Ascending aorta (tissue), 2 donors: Measurements from ENCODE around the gene COLEC12. TPM values are rescaled to one million over a fixed set of nuclear protein-coding genes. Genes with fewer than 3 reads are reported as not detected.

ENCODE experiments used
- DNase-seq, 2 donors: peaks; one replicate each; pipeline ENCODE4 v3.0.0-alpha.2; 2019; ENCODE audit warnings: low spot score in 2 of 2
- H3K27ac ChIP-seq, 2 donors: fragments of 200-600 bp; sonication (generic); one replicate each; pipeline ENCODE4 v1.5.1; 2016 to 2017; ENCODE audit warnings: mild to moderate bottlenecking in 1 of 2
- H3K27me3 ChIP-seq: fragments of 200-600 bp; sonication (generic); one replicate; pipeline ENCODE4 v1.5.1; 2017
- H3K36me3 ChIP-seq, 2 donors: fragments of 200-600 bp; sonication (generic); one replicate each; pipeline ENCODE4 v1.5.1; 2016
- H3K4me1 ChIP-seq, 2 donors: fragments of 200-600 bp; sonication (generic); one replicate each; pipeline ENCODE4 v1.5.1; 2016 to 2017; ENCODE audit warnings: mild to moderate bottlenecking in 1 of 2
- H3K4me3 ChIP-seq, 2 donors: fragments of 200-600 bp; sonication (generic); one replicate each; pipeline ENCODE4 v1.5.1; 2016 to 2017; ENCODE audit warnings: mild to moderate bottlenecking in 1 of 2
- H3K9me3 ChIP-seq, 2 donors: fragments of 200-600 bp; sonication (generic); one replicate each; pipeline ENCODE4 v1.5.1; 2016
- CTCF ChIP-seq, 3 experiments: fragments of 200-600 bp in 2 of 3; fragments of 450-650 bp in 1 of 3; sonication (generic) in 2 of 3; IDR thresholded peaks; one replicate each; pipeline ENCODE4 v1.5.1; 2016 to 2019; ENCODE audit warnings: antibody characterized with exemption in 3 of 3, mild to moderate bottlenecking in 1 of 3, moderate library complexity in 1 of 3
- intact Hi-C: fragments of 100-400 bp; cut with DNase I; formaldehyde crosslinking; loops from one replicate; pipeline ENCODE4 v1.15.1; 2023
- total RNA-seq: library from RNA; depleted of rRNA; stranded (reverse); fragments of >200 nt; gene quantifications from one replicate; pipeline ENCODE4 v1.1.0, GENCODE V29; 2016

The COLEC12 gene
- total RNA-seq, 1 donor from 2014 or later = 9.5 TPM

DNA sequence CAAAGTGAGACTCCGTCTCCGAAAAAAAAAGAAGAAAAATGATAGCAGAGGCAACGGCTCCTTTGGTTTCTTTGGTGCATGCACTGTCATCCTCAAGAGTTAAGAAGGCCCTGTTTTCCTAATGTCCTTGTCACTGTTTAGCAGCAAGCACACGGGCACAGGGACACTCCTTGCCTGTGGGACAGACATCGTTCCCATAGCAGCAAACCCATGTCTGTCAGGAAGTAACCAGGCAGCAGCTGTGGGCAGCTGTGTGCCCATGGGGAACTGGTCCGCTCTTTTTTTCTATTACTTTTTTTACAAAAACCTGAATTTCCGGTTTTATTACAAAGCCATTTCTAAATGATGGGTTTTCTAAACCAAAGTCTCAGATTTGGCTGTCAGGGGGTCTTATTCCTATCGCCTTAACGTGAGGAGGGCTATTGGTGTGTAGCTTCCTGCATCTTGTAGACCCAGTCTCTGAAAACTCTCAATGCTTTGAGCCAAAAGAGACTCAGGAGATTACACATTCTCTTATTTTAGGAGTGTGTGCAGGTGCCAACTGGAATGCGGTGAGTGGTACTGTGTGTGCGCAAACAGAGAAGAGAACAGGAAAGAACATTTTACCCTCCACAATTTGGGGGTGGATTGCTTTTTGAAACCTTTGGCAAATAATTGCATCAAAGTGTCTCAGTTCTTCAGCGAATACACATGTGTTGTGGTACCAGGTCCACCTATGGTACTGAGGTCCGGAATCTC lies 109.6 kb downstream of the COLEC12 start:
- H3K27ac ChIP-seq = no peak overlapping the region
- H3K9me3 ChIP-seq = no peaks in the 10 kb centered on the region
- H3K27me3 ChIP-seq = no peaks in the 10 kb centered on the region
- no peak for DNase-seq
- intact Hi-C loops = no loop called here
- peaks cover 0 to 3% of the 10 kb centered on the region in 2 donors for H3K4me1 ChIP-seq
- H3K4me3 ChIP-seq = no peak overlapping the region
- no peaks in the 10 kb centered on the region for H3K36me3 ChIP-seq
- no peak for TF ChIP-seq CTCF (IDR thresholded peaks at IDR 0.05)

- Histone ChIP-seq H3K27me3 (no peaks in the 10 kb centered on the region), H3K36me3 (no peaks in the 10 kb centered on the region), H3K4me3 (no peak overlapping the region), H3K4me1 (no peaks in the 10 kb centered on the region), H3K27ac (no peak overlapping the region), H3K9me3 (no peaks in the 10 kb centered on the region)
- no peak for TF ChIP-seq CTCF (IDR thresholded peaks at IDR 0.05)
- intact Hi-C loops = no loop called here
- DNase-seq = no peak
Observed at GRCh38 chr18:389658-390357, 110.7 kb downstream of the COLEC12 start.

DNA sequence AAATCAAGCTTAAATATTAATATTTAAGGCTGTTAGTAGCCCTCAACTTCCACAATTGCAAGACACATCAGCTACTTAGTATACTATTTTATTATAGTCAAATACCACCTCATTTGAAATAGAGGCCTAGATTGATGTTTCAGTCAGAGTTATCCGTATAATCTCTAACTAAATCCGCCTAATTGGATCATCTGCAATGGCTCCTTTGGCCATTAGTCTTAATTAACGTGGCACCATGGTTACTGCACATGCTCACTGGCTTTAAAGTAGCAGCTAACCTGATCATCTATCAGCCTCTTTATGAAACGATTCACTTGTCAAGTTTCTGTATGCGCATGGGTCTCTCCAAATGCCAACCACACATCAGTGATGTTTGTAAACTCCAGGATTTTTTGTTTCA lies 112.3 kb downstream of the COLEC12 start:
- Histone ChIP-seq H3K4me1 (no peaks in the 10 kb centered on the region), H3K27me3 (no peaks in the 10 kb centered on the region), H3K4me3 (no peak overlapping the region), H3K36me3 (no peaks in the 10 kb centered on the region), H3K9me3 (no peaks in the 10 kb centered on the region), H3K27ac (no peak overlapping the region)
- TF ChIP-seq CTCF (IDR thresholded peaks at IDR 0.05) = no peak
- DNase-seq = no peak
- intact Hi-C loops = no loop called here

DNA sequence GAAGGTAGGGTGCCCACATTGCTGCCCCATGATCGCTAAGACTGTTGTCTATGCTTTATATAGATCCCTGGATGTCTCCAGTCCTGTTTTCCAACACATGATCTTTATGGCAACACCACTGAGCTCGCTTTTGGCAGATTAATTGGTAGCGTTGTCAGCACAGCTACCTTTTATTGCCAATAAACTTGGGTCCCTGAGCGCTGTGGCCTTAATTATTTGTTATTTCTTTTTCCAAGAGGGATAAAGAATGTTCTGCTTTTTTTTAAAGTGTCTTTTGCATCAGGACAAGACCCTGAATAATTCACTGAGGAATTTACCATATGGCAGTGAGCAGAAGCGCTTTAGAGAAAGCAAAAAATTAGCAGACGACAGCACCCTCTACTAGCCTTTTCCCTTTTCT lies 113.5 kb downstream of the COLEC12 start:
- H3K27ac ChIP-seq = no peak overlapping the region
- intact Hi-C loops = no loop called here
- no peaks in the 10 kb centered on the region for H3K9me3 ChIP-seq
- no peak overlapping the region for H3K4me3 ChIP-seq
- no peaks in the 10 kb centered on the region for H3K4me1 ChIP-seq
- DNase-seq = no peak
- no peak for TF ChIP-seq CTCF (IDR thresholded peaks at IDR 0.05)
- H3K27me3 ChIP-seq = no peaks in the 10 kb centered on the region
- H3K36me3 ChIP-seq = no peaks in the 10 kb centered on the region

DNA sequence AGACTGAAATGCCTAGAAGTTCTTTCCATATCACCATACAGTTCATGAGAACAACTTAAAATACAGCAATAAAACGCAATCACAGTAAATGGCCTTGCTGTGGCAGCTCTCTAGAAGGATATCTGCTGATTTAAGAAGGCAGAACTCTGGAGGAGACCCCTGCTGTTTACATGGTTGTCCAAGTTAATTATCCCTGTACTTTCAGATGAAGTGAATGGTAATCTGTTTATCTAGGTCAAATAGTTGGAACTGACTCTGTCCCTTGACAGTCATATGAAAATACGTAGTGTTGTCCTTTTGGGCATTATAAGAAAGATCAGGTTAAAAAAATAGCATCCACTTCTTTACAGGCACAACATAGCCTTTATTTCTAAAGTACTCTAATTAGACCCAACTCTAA lies 115.6 kb downstream of the COLEC12 start:
- Histone ChIP-seq H3K4me1 (no peaks in the 10 kb centered on the region), H3K9me3 (no peaks in the 10 kb centered on the region), H3K27me3 (no peaks in the 10 kb centered on the region), H3K4me3 (no peak overlapping the region), H3K36me3 (no peaks in the 10 kb centered on the region), H3K27ac (no peak overlapping the region)
- no peak for DNase-seq
- intact Hi-C loops = no loop called here
- no peak for TF ChIP-seq CTCF (IDR thresholded peaks at IDR 0.05)
